GM18870 (cell line): Measurements from ENCODE around the gene RAB11FIP4.

Source experiments
- ATAC-seq: cut with Tn5 transposase; IDR thresholded peaks from one replicate; pipeline ENCODE4 v1.9.1; 2021; ENCODE audit warnings: moderate library complexity; ENCODE audit not compliant: unreplicated experiment

Gene RAB11FIP4

DNA sequence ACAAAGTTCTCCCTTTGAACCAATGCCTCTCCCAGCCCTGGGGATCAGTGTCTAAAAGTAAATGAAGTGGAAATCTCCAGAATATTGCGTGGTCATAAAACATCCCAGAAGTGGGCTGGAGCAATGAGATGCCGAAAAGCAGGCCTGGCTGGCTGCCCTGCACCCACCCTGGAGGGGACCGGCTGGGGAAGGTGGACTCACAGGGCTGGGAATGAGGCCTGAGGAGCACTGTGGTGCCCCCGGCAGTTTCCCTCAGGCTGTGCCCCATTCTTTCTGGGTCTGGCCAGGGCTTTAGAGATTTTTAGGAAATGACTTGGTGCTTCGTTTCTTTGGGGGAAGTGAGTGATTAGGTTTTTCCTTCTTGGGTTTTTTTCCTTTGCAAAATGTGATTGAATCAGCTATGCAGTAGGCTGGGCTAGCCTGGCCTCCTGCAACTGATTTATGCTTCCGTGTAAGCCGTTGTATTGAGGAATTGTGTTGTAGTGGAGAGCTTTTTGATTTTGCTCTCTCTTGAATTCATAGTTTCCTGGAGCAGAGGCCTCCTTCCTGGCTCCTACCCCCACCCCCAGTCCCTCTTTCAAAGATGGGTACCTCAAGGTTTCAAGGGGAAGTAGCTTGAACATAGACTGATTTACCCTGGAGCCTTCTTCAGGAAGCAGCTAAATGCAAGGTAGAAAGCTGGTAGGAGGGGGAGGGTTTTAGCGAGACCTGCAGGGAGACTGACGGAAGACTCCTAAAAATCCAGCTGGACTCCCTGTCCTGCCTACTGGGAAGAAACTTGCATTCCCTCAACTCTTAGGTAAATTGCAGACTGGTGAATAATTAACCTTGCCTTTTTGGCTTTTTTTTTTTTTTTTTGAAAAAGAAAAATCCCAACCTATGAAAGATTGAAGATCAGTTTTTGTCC lies 170.2 kb downstream of the RAB11FIP4 start:
- ATAC-seq: no peak

- ATAC-seq: no peak
These were observed 170.9 kb downstream of the RAB11FIP4 start for GRCh38 chr17:31562376-31562840.

GRCh38 chr17:31564291-31564690 lies 172.8 kb downstream of the RAB11FIP4 start:
- no peak for ATAC-seq

DNA sequence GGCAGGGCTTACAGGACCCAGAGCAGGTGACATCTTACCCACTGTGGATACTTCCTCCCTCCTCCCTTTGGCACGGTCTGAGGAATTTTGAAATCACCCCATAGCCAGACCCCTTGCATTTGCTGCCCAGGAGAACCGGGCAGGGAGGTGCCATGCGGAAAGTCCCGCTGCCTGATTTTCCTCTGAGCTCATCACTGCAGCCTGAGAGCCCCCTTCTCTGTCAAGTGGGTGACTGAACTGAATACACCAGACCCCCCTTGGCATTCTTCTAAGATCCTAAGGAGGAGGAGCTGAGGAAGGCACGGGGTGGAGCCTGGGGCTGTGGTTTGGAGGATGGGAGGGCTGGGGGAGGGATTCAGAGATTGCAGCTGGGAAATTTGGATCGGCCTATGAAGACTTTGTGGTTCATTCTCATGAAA lies 173.4 kb downstream of the RAB11FIP4 start:
- ATAC-seq: no peak

- no peak for ATAC-seq
These were observed 174.2 kb downstream of the RAB11FIP4 start for GRCh38 chr17:31565652-31566051.

GRCh38 chr17:31566247-31566991 lies 174.9 kb downstream of the RAB11FIP4 start:
- ATAC-seq: no peak

DNA sequence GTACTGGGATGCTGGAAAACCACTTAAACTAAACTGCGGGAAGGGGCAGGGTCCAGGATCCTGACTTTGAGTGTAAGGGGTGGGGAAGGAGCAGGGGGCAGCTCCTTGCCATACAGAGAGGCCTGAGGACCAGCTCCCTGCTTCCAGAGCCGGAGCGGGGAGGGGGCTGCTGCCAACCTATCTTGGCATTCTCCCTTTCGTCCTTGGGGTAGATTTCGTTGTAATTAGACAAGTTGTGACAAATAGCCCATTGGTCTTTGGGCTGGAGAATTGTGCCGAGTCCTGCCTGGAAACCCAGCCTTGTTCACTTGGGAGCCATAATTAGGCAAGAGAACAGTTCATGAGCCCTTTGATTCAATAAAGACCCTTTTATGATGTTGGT lies 175.5 kb downstream of the RAB11FIP4 start:
- ATAC-seq: no peak

DNA sequence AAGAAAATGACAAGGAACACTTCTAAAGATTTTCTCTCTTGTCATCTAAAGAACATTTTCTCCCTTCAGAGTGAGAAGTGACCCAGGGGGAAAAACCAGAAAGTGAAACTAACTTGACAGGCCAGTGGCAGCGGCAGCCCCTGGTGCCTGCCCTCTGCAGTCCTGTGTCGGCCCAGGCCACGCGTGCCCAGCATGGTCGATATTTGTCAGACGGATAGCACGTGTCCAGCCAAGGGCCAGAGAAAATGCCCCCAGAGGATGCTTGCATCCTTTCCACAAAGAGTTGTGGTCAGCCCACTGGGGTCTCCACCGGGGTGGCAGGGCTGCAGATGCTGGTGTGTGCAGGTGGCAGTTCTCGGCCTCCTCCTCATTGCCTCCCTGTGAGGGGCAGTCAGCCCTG lies 176.6 kb downstream of the RAB11FIP4 start:
- no peak for ATAC-seq

DNA sequence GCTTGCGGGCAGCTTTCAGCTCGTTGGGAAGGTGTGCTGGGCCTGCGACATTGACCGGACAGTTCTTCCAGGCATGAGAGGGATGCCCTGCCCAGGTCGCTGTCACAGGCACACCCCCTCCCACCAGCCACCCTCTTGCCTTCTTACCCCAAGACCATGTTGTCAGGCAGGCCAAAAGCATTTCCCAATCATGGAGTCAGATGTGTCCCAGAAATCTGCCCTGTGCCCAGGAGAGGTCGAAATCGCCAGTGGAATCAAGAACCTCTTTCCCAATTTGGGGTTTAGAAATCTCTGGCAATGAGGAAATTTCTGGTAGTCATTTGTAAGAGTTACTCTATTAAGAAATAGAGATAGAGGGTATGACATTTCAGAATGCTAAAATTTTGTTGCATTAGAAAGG lies 177.1 kb downstream of the RAB11FIP4 start:
- no peak for ATAC-seq

DNA sequence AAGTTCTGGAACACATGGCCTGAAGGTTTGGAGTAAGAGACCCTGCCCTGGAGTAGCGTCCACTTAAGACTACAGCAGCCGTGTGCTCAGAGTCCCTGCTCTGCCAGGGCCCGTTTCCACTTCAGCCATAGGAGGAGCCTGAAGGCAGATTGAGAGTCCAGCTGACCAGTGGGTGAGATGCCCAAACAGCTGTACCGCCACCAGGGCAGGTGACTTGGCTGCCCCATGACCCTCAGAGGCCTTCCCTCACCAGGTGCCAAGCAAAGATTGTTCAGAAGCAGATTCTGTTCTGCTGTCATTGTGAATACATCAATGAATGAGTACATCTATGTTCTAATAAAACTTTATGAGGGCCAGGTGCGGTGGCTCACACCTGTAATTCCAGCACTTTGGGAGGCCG lies 178.8 kb downstream of the RAB11FIP4 start:
- no peak for ATAC-seq

- no peak for ATAC-seq
These were observed 179.7 kb downstream of the RAB11FIP4 start for GRCh38 chr17:31570951-31571892.

- ATAC-seq: no peak
These were observed 180.9 kb downstream of the RAB11FIP4 start for GRCh38 chr17:31572341-31572740.

DNA sequence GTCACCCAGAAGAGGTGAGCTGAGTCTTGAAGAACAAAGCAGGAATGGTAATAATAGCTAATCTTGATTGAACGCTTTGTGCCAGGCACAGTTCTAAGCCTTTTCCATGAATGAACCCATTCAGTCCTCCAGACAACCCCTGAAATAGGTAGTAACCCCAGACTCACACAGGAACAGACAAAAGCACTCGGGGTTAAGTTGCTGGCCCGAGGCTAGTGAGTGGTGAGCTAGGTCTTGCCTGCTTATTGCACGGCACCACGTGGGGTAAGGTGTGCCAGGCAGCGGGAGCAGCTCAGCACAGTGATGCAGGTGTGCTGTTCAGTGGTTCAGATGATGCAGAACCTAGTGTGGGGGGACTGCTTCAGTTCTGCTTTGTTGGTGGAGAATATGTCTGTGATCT lies 181.6 kb downstream of the RAB11FIP4 start:
- ATAC-seq: no peak

GRCh38 chr17:31573861-31574260 lies 182.4 kb downstream of the RAB11FIP4 start:
- no peak for ATAC-seq

DNA sequence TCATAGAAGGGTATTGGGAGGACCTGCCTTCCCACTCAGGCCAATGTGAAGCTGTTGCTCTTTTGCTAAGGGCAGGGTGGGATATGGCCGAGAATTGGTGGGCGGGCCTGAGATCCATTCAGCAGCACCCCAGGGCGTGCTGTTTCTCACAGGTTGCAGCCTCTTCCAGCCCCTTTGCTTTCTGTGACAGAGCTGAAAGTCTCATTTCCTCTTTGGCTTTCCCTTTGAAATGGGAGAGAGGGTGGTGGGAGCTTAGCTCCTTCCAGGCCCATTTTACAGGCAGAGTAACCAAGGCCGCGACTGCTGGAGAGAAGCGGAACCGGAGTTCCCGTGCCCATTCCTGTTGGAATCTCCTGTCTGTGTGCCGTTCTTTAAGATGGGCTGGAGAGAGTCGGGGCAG lies 183.0 kb downstream of the RAB11FIP4 start:
- ATAC-seq: no peak

GRCh38 chr17:31575043-31575442 lies 183.6 kb downstream of the RAB11FIP4 start:
- ATAC-seq: no peak

- no peak for ATAC-seq
These were observed 187.8 kb downstream of the RAB11FIP4 start for GRCh38 chr17:31579265-31579664.

GRCh38 chr17:31580316-31580705 lies 188.8 kb downstream of the RAB11FIP4 start:
- no peak for ATAC-seq

DNA sequence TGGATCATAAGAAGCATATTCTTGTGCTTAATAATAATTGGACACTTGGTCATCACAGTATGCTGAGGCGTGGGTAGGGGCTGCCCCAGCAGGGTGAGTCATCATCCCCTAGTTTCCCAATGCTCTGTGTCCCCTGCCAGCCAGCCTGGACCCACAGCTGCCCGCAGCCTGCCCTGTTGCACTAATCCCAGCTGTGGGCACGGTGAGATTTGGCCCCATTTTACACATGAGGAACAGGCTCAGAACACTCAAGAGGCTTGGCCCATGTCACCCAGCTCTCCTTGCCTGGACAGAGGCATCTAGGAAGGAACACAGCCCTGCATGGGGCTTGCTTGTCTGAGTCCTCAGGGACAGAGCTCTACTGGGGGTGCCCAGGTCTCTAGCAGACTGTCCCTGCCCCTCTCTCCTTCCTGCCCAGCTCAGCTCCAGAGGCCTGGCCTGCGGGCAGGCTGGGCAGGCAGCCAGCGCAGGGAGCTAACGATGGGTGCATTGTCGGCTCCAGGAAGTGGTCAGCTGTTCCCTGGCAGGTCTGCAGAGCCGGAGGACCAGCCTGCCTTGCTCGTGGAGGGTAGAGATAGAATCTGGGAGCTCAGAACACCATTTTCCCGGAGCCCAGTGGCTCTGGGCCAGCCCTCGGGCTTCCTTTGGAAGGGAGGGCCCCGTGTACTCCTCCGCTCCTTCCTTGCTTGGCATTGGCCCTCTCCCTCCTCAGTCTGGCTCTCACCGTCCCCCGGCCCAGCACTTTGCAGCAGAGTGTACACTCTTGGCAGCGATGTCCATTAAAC lies 189.4 kb downstream of the RAB11FIP4 start:
- no peak for ATAC-seq

- no peak for ATAC-seq
These were observed 190.0 kb downstream of the RAB11FIP4 start for GRCh38 chr17:31581491-31581890.
